ENCODE measurements around the gene ORAI3. TPM values are rescaled to one million over a fixed set of nuclear protein-coding genes. Genes with fewer than 3 reads are reported as not detected.

Gene ORAI3
- total RNA-seq, 1 donor from 2014 or later = 25.2 TPM

DNA sequence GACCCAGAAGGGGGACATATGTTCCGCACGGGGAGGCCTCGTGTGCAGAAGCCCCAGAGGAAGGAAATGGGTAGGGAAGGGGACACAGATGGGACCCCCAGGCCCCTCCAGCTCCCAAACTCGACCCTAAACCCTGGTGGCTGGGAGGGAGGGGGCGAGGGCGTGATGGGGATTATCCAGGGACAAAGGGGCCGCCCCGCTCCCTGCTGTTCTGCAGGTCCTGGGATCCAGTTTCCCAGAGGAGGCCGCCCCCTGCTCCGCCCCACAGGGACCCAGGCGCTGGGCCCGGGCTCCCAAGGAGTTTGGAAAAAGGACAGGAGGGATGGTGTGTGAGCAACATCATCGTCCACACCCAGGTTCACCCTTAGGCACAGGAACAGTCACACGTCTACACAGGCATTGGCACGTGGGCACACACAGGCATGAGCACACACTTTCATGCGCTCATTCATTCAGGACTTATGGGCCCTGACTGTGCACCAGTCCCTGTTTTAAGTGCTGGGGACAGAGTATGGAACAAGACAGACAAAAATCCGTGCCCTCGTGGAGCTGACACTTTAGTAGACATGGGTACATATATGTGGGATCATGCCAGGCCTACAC lies 38.3 kb upstream of the ORAI3 start:
- Mint-ChIP-seq H3K27me3 (ENCODE audit: unreplicated experiment) (no peaks in the 10 kb centered on the region), H3K9me3 (ENCODE audit: unreplicated experiment) (no peaks in the 10 kb centered on the region), H3K36me3 (ENCODE audit: unreplicated experiment) (no peaks in the 10 kb centered on the region), H3K4me3 (ENCODE audit: unreplicated experiment) (no peak overlapping the region), H3K27ac (ENCODE audit: unreplicated experiment) (no peak overlapping the region), H3K4me1 (ENCODE audit: unreplicated experiment) (no peaks in the 10 kb centered on the region)
- no peak for DNase-seq (ENCODE audit: extremely low spot score, unreplicated experiment)
- TF ChIP-seq, protein P1, sequence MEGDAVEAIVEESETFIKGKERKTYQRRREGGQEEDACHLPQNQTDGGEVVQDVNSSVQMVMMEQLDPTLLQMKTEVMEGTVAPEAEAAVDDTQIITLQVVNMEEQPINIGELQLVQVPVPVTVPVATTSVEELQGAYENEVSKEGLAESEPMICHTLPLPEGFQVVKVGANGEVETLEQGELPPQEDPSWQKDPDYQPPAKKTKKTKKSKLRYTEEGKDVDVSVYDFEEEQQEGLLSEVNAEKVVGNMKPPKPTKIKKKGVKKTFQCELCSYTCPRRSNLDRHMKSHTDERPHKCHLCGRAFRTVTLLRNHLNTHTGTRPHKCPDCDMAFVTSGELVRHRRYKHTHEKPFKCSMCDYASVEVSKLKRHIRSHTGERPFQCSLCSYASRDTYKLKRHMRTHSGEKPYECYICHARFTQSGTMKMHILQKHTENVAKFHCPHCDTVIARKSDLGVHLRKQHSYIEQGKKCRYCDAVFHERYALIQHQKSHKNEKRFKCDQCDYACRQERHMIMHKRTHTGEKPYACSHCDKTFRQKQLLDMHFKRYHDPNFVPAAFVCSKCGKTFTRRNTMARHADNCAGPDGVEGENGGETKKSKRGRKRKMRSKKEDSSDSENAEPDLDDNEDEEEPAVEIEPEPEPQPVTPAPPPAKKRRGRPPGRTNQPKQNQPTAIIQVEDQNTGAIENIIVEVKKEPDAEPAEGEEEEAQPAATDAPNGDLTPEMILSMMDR (IDR thresholded peaks at IDR 0.05) = no peak

DNA sequence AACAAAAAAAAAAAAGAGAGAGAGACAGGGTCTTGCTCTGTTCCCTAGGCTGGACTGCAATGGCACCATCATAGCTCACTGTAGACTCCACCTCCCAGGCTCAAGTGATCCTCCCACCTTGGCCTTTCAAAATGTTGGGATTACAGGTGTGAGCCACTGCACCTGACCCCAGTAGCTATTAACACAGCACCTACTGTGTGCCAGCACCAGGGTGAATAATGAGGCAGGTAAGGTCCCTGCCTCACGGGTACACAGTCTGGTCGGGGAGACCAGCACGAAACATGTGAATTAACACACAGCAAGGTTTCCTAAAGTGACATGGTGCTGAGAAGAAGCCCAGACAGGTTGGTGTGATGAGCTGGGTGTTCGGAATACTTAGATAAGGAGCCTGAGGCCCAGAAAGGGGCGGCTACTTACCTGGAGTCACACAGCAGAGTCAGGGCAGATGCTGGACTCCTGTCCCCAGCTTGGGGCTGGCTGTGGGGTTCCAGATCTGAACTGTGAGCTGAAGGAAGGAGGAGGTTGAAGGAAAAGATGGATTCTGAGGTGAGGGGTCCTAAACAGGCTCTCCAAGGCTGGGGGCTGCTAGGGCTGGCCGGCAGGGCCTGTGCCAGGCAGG lies 36.0 kb upstream of the ORAI3 start:
- H3K27ac Mint-ChIP-seq (ENCODE audit: unreplicated experiment) = no peak overlapping the region
- H3K9me3 Mint-ChIP-seq (ENCODE audit: unreplicated experiment) = no peaks in the 10 kb centered on the region
- no peaks in the 10 kb centered on the region for H3K36me3 Mint-ChIP-seq (ENCODE audit: unreplicated experiment)
- no peak overlapping the region for H3K4me3 Mint-ChIP-seq (ENCODE audit: unreplicated experiment)
- TF ChIP-seq, protein P1 (IDR thresholded peaks at IDR 0.05) = no peak
- DNase-seq (ENCODE audit: extremely low spot score, unreplicated experiment) = no peak
- H3K27me3 Mint-ChIP-seq (ENCODE audit: unreplicated experiment) = no peaks in the 10 kb centered on the region
- no peaks in the 10 kb centered on the region for H3K4me1 Mint-ChIP-seq (ENCODE audit: unreplicated experiment)

DNA sequence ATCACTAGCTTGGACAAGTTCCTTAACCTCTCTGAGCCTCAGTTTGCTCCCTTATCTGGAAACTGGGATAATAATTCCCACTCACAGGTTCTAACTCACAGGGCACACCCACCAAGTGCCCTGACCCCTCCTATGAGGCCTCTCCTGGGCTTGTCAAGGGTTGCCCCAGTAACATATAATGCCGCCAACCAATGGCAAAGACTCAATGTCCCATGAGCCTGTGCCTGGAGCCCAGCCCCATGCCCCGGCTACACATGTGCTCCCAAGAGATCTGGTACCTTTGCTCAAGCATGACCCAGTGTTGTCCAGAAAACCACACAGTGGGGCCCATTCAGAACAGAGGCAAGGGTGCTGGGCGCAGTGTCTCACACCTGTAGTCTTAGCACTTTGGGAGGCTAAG lies 34.0 kb upstream of the ORAI3 start:
- Mint-ChIP-seq H3K4me3 (ENCODE audit: unreplicated experiment) (no peak overlapping the region), H3K27me3 (ENCODE audit: unreplicated experiment) (no peaks in the 10 kb centered on the region), H3K9me3 (ENCODE audit: unreplicated experiment) (no peaks in the 10 kb centered on the region), H3K27ac (ENCODE audit: unreplicated experiment) (no peak overlapping the region), H3K36me3 (ENCODE audit: unreplicated experiment) (no peaks in the 10 kb centered on the region), H3K4me1 (ENCODE audit: unreplicated experiment) (no peaks in the 10 kb centered on the region)
- DNase-seq (ENCODE audit: extremely low spot score, unreplicated experiment) = no peak
- TF ChIP-seq, protein P1 (IDR thresholded peaks at IDR 0.05) = no peak

DNA sequence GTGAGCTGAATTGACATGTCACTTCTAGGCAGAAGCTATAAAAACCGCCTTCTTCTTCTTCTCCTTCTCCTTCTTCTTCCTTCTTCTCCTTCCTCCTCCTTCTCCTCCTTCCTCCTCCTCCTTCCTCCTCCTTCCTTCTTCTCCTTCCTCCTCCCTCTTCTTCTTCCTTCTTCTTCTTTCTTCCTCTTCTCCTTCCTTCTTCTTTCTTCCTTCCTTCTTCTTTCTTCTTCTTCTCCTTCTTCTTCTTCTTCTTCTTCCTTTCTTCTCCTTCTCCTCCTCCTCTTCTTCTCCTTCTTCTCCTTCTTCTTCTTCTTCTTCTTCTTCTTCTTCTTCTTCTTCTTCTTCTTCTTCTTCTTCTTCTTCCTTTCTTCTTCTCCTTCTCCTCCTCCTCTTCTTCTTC lies 30.3 kb upstream of the ORAI3 start:
- Mint-ChIP-seq H3K27ac (ENCODE audit: unreplicated experiment) (no peak overlapping the region), H3K9me3 (ENCODE audit: unreplicated experiment) (no peaks in the 10 kb centered on the region), H3K4me1 (ENCODE audit: unreplicated experiment) (peaks cover 2% of the 10 kb centered on the region), H3K27me3 (ENCODE audit: unreplicated experiment) (no peaks in the 10 kb centered on the region), H3K36me3 (ENCODE audit: unreplicated experiment) (no peaks in the 10 kb centered on the region), H3K4me3 (ENCODE audit: unreplicated experiment) (no peak overlapping the region)
- DNase-seq (ENCODE audit: extremely low spot score, unreplicated experiment) = no peak
- TF ChIP-seq, protein P1 (IDR thresholded peaks at IDR 0.05) = no peak

DNA sequence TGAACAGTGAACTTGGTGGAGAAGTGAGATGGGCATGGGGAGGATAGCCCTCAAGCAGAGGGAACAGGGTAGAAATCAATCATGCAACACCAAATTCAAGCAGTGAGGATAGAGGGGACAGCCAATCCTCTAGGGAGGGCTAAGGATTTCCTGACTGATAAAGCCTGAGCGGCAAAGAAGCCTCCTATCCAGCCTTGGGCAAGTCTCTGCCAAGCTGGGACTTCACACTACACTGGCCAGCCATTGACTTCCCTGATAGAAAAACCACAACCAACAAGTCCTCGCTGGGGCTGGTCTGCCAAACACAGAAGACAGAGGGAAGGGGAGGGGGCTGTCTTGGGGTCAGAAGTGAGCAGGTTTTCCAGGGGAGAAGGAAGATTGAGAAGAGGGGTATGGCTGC lies 28.0 kb upstream of the ORAI3 start:
- no peaks in the 10 kb centered on the region for H3K9me3 Mint-ChIP-seq (ENCODE audit: unreplicated experiment)
- peaks cover under 1% of the 10 kb centered on the region for H3K36me3 Mint-ChIP-seq (ENCODE audit: unreplicated experiment)
- no peaks in the 10 kb centered on the region for H3K27me3 Mint-ChIP-seq (ENCODE audit: unreplicated experiment)
- TF ChIP-seq, protein P1 (IDR thresholded peaks at IDR 0.05) = no peak
- peak overlapping the region; percentile 52 for H3K27ac Mint-ChIP-seq (ENCODE audit: unreplicated experiment)
- no peak for DNase-seq (ENCODE audit: extremely low spot score, unreplicated experiment)
- H3K4me3 Mint-ChIP-seq (ENCODE audit: unreplicated experiment) = no peak overlapping the region
- H3K4me1 Mint-ChIP-seq (ENCODE audit: unreplicated experiment) = peaks cover 12% of the 10 kb centered on the region

Measured in osteocyte (in vitro differentiated cells).